ENCODE data around the gene ATP6V1G2. TPM values are rescaled to one million over a fixed set of nuclear protein-coding genes. Genes with fewer than 3 reads are reported as not detected.
"Not testable (repeated sequence)": the region's sequence is repeated elsewhere in the genome, so short reads cannot be mapped to it uniquely, and the experiment has no call there.

The ATP6V1G2 gene
- total RNA-seq, 2 donors from 2014 or later: 1.0 TPM; not detected in 1

- no peak for DNase-seq
- Histone ChIP-seq H3K36me3 (replicated peaks in 1 of 2; ENCODE audit: insufficient read depth in 1 of 2, low read depth in 2 of 2) (no peaks in the 10 kb centered on the region), H3K27ac (no peak overlapping the region), H3K4me3 (no peak overlapping the region), H3K27me3 (no peaks in the 10 kb centered on the region), H3K4me1 (no peaks in the 10 kb centered on the region), H3K9me3 (no peaks in the 10 kb centered on the region)
- ATAC-seq: no peak
- intact Hi-C loops (cut with DNase I): no loop called here
- 68 to 78% methylated on average over 3 of the region's 3 CpGs for WGBS, 2 donors
- no peak for TF ChIP-seq POLR2A (IDR thresholded peaks at IDR 0.05)
- TF ChIP-seq CTCF (IDR thresholded peaks at IDR 0.05): no peak
These were observed 24.6 kb downstream of the ATP6V1G2 start for GRCh38 chr6:31521835-31522234.

GRCh38 chr6:31513456-31514165, 32.8 kb downstream of the ATP6V1G2 start:
- Histone ChIP-seq H3K9me3 (no peaks in the 10 kb centered on the region), H3K27ac (no peak overlapping the region), H3K4me1 (no peaks in the 10 kb centered on the region), H3K27me3 (no peaks in the 10 kb centered on the region), H3K36me3 (replicated peaks in 1 of 2; ENCODE audit: insufficient read depth in 1 of 2, low read depth in 2 of 2) (no peaks in the 10 kb centered on the region), H3K4me3 (no peak overlapping the region)
- whole genome bisulfite sequencing, 2 donors: 66 to 70% methylated on average over 4 to 5 of the region's 5 CpGs
- TF ChIP-seq POLR2A (IDR thresholded peaks at IDR 0.05): no peak
- TF ChIP-seq CTCF (IDR thresholded peaks at IDR 0.05): no peak
- intact Hi-C loops (cut with DNase I): no loop called here
- ATAC-seq (no peak), DNase-seq (no peak)

- TF ChIP-seq CTCF (IDR thresholded peaks at IDR 0.05) (no peak), POLR2A (IDR thresholded peaks at IDR 0.05) (no peak)
- ATAC-seq (no peak), DNase-seq (no peak)
- no peaks in the 10 kb centered on the region for H3K36me3 ChIP-seq (replicated peaks in 1 of 2; ENCODE audit: insufficient read depth in 1 of 2, low read depth in 2 of 2)
- no peak overlapping the region for H3K4me3 ChIP-seq
- H3K27ac ChIP-seq: no peak overlapping the region
- 49 to 69% methylated on average over 4 of the region's 4 CpGs for WGBS, 2 donors
- H3K9me3 ChIP-seq: no peaks in the 10 kb centered on the region
- no peaks in the 10 kb centered on the region for H3K4me1 ChIP-seq
- intact Hi-C loops (cut with DNase I): no loop called here
- no peaks in the 10 kb centered on the region for H3K27me3 ChIP-seq
These were observed 36.4 kb downstream of the ATP6V1G2 start for GRCh38 chr6:31510007-31510406.

GRCh38 chr6:31509036-31509435, 37.4 kb downstream of the ATP6V1G2 start:
- H3K4me3 ChIP-seq; H3K9me3 ChIP-seq; H3K4me1 ChIP-seq; DNase-seq; H3K27ac ChIP-seq; ATAC-seq; H3K27me3 ChIP-seq; intact Hi-C loops (cut with DNase I); H3K36me3 ChIP-seq (replicated peaks in 1 of 2; ENCODE audit: insufficient read depth in 1 of 2, low read depth in 2 of 2): not testable (repeated sequence)
- WGBS, 2 donors: 46 to 100% methylated on average over 1 to 2 of the region's 2 CpGs

GRCh38 chr6:31502586-31502985, 43.8 kb downstream of the ATP6V1G2 start:
- H3K27me3 ChIP-seq: no peaks in the 10 kb centered on the region
- H3K27ac ChIP-seq: no peak overlapping the region
- ATAC-seq (no peak), DNase-seq (no peak)
- no peaks in the 10 kb centered on the region for H3K9me3 ChIP-seq
- TF ChIP-seq POLR2A (IDR thresholded peaks at IDR 0.05): no peak
- no peak for TF ChIP-seq CTCF (IDR thresholded peaks at IDR 0.05)
- H3K36me3 ChIP-seq (replicated peaks in 1 of 2; ENCODE audit: insufficient read depth in 1 of 2, low read depth in 2 of 2): no peaks in the 10 kb centered on the region
- peaks cover 12% of the 10 kb centered on the region for H3K4me1 ChIP-seq
- intact Hi-C loops (cut with DNase I): no loop called here
- no peak overlapping the region for H3K4me3 ChIP-seq

GRCh38 chr6:31499648-31500047, 46.8 kb downstream of the ATP6V1G2 start:
- not testable (repeated sequence) for DNase-seq; H3K27ac ChIP-seq; H3K4me3 ChIP-seq; ATAC-seq; H3K36me3 ChIP-seq (replicated peaks in 1 of 2; ENCODE audit: insufficient read depth in 1 of 2, low read depth in 2 of 2); H3K9me3 ChIP-seq; H3K27me3 ChIP-seq
- intact Hi-C loops (cut with DNase I): loop anchor here (10.0 kb wide), 1 partner anchor 95 kb away; the partner anchor contains the start of gene NCR3
- H3K4me1 ChIP-seq: peaks cover 17% of the 10 kb centered on the region
- 94% methylated on average over 2 of the region's 2 CpGs; no CpG with 5 or more reads in 1 of the 2 donors for WGBS, 2 donors

Data from body of pancreas (tissue), 4 donors.